Measurements from ENCODE around the gene BTBD16. TPM values are rescaled to one million over a fixed set of nuclear protein-coding genes. Genes with fewer than 3 reads are reported as not detected.

The BTBD16 gene
- total and polyA plus RNA-seq, 2 of the 4 experiments (the other 2 are of a cell fraction): not detected

GRCh38 chr10:122288262-122288661 is 17.2 kb downstream of the BTBD16 start:
- dilution Hi-C loops (cut with HindIII; ENCODE audit: low sequenced_read_pairs, unreplicated experiment): no loop called here
- Histone ChIP-seq H3K27me3 (ENCODE audit: control insufficient read depth, insufficient read depth, low read length) (peaks cover 2% of the 10 kb centered on the region; the same call in 1 of the 2 replicates), H3K4me3 (ENCODE audit: insufficient read depth, low read depth, low read length) (no peak overlapping the region), H2BK5ac (ENCODE audit: low read depth, low read length, poor library complexity, severe bottlenecking) (no peak overlapping the region), H3K4ac (ENCODE audit: low read depth, low read length) (no peak overlapping the region), H3K9ac (ENCODE audit: low read depth, low read length) (no peak overlapping the region), H2AK5ac (ENCODE audit: low read depth, low read length) (no peak overlapping the region), H3K23ac (ENCODE audit: low read depth, low read length) (no peak overlapping the region), H3K36me3 (ENCODE audit: control insufficient read depth, insufficient read depth, low read length) (no peaks in the 10 kb centered on the region), H3K14ac (replicated peaks; ENCODE audit: low read depth, low read length) (no peak overlapping the region), H3K9me3 (ENCODE audit: control insufficient read depth, insufficient read depth, low read length) (no peaks in the 10 kb centered on the region), H3K9me1 (ENCODE audit: insufficient read depth, low read length) (peaks cover 4% of the 10 kb centered on the region; the same call in 1 of the 2 replicates), H4K5ac (ENCODE audit: low read depth, low read length) (no peak overlapping the region), H2AFZ (replicated peaks; ENCODE audit: low read length, poor library complexity) (no peak overlapping the region), H3K4me1 (ENCODE audit: control insufficient read depth, insufficient read depth, low read length) (peaks cover 10% of the 10 kb centered on the region; the same call in 1 of the 2 replicates), H3K27ac (ENCODE audit: insufficient read depth, low read length) (no peak overlapping the region), H2AK9ac (replicated peaks; ENCODE audit: low read depth, low read length, poor library complexity) (peak overlapping the region; percentile 48), H3K4me2 (ENCODE audit: low read depth, low read length) (no peak overlapping the region), H3K18ac (ENCODE audit: low read depth, low read length) (no peak overlapping the region), H4K91ac (ENCODE audit: insufficient read depth, low read depth, low read length) (no peak overlapping the region), H2BK120ac (ENCODE audit: low read depth, low read length) (no peak overlapping the region), H3K79me1 (ENCODE audit: low read depth in 1 of 2, low read length in 2 of 2) (no peaks in the 10 kb centered on the region), H2BK20ac (ENCODE audit: low read depth, low read length) (no peak overlapping the region), H4K8ac (ENCODE audit: low read depth in 2 of 2, low read length in 2 of 2) (no peak overlapping the region), H3K56ac (ENCODE audit: extremely low read depth, insufficient read depth, low read length) (no peak overlapping the region), H4K20me1 (ENCODE audit: insufficient read depth, low read length) (no peaks in the 10 kb centered on the region), H2BK15ac (ENCODE audit: low read depth, low read length) (no peak overlapping the region)
- no CpG with 5 or more reads among the region's 6 CpGs for WGBS, 2 experiments (ENCODE audit: extremely low coverage in 2 of 2, insufficient read length in 1 of 2)
- TF ChIP-seq POLR2A (IDR thresholded peaks at IDR 0.05; ENCODE audit: low read depth, low read length) (no peak), CEBPB (IDR thresholded peaks at IDR 0.05; ENCODE audit: low read depth, low read length) (no peak), MAZ (IDR thresholded peaks at IDR 0.05; ENCODE audit: borderline replicate concordance, low read depth, low read length) (no peak), FOS (IDR thresholded peaks at IDR 0.05; ENCODE audit: low read depth, low read length) (no peak), NFE2L2 (IDR thresholded peaks at IDR 0.05; ENCODE audit: low read depth, low read length) (no peak), SMC3 (IDR thresholded peaks at IDR 0.05; ENCODE audit: low read depth, low read length) (no peak), CHD1 (IDR thresholded peaks at IDR 0.05; ENCODE audit: low read depth, low read length) (no peak), BHLHE40 (IDR thresholded peaks at IDR 0.05; ENCODE audit: low read depth, low read length) (no peak)
- TF ChIP-seq, protein P1, sequence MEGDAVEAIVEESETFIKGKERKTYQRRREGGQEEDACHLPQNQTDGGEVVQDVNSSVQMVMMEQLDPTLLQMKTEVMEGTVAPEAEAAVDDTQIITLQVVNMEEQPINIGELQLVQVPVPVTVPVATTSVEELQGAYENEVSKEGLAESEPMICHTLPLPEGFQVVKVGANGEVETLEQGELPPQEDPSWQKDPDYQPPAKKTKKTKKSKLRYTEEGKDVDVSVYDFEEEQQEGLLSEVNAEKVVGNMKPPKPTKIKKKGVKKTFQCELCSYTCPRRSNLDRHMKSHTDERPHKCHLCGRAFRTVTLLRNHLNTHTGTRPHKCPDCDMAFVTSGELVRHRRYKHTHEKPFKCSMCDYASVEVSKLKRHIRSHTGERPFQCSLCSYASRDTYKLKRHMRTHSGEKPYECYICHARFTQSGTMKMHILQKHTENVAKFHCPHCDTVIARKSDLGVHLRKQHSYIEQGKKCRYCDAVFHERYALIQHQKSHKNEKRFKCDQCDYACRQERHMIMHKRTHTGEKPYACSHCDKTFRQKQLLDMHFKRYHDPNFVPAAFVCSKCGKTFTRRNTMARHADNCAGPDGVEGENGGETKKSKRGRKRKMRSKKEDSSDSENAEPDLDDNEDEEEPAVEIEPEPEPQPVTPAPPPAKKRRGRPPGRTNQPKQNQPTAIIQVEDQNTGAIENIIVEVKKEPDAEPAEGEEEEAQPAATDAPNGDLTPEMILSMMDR (conservative IDR thresholded peaks at IDR 0.05; ENCODE audit: low read depth, low read length): no peak
- TF ChIP-seq, protein P2, sequence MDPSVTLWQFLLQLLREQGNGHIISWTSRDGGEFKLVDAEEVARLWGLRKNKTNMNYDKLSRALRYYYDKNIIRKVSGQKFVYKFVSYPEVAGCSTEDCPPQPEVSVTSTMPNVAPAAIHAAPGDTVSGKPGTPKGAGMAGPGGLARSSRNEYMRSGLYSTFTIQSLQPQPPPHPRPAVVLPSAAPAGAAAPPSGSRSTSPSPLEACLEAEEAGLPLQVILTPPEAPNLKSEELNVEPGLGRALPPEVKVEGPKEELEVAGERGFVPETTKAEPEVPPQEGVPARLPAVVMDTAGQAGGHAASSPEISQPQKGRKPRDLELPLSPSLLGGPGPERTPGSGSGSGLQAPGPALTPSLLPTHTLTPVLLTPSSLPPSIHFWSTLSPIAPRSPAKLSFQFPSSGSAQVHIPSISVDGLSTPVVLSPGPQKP (IDR thresholded peaks at IDR 0.05; ENCODE audit: borderline replicate concordance, low read depth, low read length): no peak
- DNase-seq: no peak
- ChIA-PET CTCF (no interaction called here), POLR2A (ENCODE audit: unreplicated experiment) (no interaction called here)
- ATAC-seq (ENCODE audit: low read depth): no peak
- in situ Hi-C loops (cut with MboI; ENCODE audit: low sequenced_read_pairs): no loop called here
- BruUV-seq (replicated peaks): no TSS peak
- intact Hi-C loops (cut with micrococcal nuclease): no loop called here

Data from IMR-90 (cell line).